GM21381 (cell line): ENCODE data around the gene PSMA3.

ENCODE experiments used
- ATAC-seq: cut with Tn5 transposase; IDR thresholded peaks from one replicate; pipeline ENCODE4 v1.9.1; 2021; ENCODE audit warnings: mild to moderate bottlenecking, moderate library complexity; ENCODE audit not compliant: unreplicated experiment

The PSMA3 gene

DNA sequence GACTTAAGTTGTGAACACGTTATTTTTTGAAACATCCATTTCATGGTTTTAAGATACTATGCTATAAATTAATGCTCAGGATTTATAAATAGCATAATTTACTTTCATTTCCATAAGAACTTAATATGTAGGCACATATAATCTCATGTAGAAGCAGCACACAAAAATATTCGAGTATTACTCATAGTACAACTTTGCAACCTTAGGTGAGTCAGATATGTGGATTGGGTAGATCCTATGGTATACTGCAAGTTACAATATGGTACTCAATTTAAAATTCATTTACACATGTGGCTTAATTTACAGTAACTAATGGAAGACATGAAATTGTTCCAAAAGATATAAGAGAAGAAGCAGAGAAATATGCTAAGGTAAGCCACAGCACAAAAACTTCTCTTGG is 26.0 kb downstream of the PSMA3 start:
- ATAC-seq = no peak

DNA sequence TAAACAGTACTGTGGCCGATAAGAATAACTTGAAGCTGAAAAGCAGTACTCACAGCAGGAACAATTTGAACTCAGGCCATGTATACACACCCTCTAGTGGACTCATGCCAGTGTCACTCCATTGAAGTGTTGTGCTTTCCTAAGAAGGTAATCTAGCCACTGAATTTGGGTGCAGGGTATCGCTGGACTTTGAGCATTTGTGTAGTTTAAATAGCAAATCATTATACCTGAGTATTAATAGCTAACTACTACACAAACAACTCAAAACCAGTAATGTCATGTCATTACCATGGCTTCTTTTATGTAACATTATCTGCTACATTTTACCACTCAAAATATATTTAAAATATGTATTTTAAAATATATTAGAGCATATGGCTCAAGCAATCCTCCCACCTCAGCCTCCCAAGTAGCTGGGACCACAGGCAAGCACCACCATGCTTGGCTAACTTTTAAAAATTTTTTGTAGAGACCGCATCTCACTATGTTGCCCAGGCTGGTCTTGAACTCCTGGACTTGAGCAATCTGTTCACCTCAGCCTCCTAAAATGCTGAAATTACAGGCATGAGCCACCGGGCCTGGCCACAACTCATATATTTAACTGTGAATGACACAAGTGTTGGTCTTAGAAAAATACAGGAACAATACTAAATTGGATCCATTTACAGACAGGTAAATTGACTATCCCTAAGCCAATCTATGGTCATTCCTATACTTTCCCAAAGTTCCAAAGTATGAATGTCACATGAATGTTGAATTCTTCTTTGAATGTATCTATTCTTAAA is 28.1 kb downstream of the PSMA3 start:
- no peak for ATAC-seq

DNA sequence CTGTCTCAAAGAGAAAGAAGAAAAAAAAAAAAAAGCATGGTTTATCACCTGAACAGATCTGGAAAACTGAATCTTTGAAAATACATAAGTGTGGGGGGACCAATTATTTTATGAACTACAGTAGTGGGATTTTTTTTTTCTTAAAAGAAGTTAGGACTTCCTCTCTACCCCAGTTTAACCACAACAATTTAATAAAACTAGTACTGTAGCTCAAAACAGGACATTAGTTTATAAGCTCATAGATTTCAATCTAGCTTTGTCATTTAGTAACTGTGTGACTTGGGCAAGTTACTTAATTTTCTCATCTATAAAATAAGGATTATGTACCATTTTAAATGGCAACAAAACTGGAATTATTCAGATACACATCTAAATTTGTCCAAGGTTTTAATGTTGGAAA is 30.2 kb downstream of the PSMA3 start:
- no peak for ATAC-seq

DNA sequence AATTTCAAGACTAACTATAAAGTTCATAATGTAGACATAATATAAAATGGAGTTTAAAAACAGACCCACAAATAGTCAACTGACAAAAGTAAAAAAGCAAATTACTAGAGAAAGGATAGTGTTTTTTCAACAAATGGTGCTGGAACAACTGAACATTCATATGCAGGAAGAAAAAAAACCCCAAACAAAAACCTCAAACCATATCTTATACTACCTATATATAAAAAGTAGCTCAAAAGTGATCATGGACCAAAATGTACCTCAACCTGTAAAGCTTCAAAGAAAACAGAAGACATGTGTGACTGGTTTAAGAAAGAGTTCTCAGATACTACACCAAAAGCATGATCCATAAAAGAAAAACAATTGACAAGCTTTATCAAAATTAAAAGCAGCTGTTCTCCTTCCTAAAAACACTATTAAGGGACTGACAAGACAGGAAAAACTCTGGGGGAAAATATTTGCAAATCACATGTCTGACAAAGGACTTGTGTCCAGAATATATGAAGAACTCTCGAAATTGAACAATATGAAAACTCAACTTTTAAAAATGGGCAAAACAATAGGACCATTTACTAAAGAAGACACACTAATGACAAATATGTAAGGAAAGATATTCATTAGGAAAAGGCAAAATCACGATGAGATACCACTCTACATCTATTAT is 31.0 kb downstream of the PSMA3 start:
- no peak for ATAC-seq

DNA sequence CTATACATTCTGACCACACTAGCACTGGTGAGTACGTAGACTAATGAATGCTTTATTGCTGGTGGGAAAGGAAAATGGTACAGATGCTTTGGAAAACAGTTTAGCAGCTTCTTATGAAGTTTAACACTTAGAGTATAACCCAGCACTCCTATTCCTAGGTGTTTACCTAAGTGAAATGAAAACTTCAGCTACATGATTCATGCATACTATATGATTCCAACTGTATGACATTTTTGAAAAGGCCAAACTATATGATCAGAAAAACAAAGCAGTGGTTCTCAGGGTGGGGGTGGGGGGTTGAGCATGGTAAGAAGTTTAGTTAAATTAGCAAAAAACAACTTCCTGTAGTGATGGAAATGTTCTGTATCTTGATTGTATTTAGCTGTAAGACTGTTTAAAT is 31.6 kb downstream of the PSMA3 start:
- ATAC-seq = no peak

DNA sequence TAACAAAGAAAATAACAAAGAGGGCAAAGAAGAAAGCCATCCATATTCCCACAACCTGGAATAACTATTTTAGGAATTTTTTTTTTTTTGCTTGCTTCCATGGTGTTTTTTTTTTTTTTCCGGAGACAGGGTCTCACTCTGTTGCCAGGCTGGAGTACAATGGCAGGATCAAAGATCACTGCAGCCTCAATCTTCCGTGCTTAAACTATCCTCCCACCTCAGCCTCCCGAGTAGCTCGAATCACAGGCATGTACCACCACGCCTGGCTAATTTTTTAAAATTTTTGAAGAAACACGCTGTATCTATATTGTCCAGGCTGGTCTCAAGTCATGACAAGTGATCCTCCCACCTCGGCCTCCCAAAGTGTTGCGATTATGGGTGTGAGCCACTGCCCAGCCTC is 33.5 kb downstream of the PSMA3 start:
- ATAC-seq = no peak

DNA sequence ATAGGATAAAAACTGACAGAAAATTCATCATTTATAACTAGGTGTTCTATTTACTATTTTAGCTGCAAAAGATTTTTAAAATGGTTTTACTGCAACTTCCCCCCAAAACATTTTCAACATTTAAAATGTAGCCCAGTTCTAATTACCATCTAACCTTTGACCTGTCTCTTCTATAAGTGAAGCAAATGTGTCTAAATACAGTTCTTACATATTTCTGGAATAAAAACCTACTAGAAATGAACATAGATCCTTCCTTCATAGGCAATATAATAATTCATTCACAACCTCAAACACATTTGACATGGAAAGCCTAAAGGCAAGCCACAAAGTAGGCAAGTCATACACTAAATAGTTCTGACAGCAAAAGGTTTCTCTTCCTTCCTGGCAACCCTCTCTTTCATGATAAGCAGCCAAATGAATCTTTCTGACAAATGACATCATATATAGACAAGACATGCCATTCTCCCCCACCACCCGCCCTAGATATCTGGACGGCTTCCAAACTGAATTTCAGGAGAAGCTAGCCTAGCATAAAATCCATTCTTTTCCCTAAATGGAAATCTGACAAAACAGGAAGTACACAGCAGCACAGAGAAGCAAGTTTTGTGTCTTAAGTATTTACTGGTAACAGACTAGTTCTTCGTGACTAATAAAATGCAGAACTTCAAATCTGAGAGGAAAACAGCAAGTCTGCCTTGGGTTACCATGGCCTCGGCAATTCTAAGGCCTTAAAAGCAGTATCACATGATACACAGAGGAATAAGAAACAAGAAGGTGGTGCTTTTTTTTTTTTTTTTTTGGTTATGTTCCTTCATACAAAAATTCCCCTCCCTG is 36.5 kb downstream of the PSMA3 start:
- ATAC-seq = peak; percentile 49

DNA sequence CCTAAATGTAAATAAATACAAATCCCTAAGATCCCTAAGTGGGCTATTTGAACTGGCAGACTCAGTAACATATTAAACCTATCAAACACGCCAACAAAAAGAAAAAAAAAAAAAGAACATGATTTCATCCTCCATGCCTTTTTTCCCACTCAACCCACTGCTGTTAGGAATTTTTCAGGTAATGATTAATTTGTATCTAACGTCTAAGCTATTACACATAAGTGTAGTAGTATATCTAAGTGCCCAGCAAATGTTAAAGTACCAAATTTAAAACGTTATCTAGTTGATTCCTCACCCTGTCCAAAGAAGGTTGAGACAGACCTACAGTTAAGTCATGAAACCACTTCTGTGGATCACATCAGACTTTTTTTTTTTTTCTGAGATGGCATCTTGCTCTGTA is 37.3 kb downstream of the PSMA3 start:
- ATAC-seq = no peak

DNA sequence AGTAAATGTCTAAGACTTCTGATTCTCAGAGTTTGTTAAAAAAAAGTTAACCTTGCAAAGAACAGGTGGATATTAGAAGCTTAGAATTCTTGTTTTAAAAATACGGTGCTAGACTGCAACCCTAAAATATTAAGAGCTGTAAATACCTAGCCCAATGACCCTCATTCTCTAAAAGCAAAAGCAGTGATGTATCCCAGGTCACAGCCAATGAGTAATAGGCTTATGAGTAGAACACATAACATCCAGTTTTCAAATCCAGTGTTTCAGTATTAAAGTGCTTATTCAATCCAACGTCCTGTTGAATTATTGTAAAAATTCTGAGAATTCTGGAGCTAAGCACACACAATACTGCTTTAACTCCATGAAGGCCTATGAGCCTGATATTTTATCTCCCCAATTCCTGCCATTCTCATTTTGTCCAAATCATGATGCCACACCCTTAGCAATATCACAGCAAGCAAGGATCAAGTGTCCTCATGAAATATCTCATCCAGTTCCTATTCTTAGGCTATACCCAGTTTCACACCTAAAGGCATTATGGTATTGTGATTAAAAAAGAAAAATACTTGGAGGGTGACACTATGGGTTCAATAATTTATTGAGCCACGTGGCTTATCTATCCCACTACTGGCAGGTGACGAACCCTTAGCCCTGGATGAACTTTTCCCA is 38.4 kb downstream of the PSMA3 start:
- no peak for ATAC-seq

DNA sequence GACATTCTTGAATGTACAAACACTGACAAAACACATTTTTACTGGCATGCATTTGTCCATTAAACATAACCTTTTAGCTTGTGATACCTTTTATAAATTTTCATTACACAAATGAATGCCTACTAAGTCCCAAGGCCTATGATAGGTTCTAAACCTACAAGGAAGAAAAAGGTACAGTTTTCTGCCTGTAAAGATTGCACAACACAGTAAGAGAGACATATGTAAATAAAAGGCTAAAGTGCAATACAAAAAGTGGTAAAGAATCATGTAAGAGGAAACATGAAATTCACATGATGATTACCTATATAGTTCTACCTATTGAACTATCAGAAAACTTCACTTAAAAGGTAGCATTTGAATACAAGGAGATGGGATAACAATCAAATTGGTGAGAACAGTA is 39.1 kb downstream of the PSMA3 start:
- no peak for ATAC-seq

DNA sequence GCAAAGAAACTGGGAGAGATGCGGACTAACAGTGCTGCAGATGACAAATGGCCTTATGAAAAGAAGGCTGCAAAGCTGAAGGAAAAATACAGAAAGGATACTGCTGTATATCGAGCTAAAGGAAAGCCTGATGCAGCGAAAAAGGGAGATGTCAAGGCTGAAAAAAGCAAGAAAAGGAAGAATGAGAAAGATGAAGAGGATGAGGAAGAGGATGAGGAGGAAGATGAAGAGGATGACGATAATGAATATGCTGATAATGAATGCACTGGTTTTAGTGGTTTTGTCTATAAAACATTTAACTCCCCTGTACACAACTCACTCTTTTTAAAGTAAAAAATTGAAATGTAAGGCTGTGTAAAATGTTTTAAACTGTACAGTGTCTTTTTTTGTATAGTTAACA is 40.5 kb downstream of the PSMA3 start:
- ATAC-seq = no peak

DNA sequence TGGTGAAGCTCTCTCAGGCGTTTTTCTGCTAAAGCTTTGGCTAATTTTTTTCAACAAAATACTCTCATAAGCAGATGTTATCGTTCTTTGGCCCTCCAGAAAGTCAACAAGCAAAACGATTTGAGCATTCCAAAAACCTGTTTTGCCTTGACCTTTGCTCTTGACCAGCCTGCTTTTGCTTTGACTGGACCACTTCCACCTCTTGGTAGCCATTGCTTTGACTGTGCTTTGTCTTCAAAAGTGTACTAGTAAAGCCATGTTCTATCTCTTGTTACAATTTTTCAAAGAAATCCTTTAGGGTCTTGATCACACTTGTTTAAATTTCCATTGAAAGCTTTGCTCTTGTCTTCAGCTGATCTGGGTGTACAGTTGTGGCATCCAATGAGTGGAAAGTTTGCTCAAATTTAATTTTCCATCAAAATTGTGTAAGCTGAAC is 43.0 kb downstream of the PSMA3 start:
- ATAC-seq = no peak

DNA sequence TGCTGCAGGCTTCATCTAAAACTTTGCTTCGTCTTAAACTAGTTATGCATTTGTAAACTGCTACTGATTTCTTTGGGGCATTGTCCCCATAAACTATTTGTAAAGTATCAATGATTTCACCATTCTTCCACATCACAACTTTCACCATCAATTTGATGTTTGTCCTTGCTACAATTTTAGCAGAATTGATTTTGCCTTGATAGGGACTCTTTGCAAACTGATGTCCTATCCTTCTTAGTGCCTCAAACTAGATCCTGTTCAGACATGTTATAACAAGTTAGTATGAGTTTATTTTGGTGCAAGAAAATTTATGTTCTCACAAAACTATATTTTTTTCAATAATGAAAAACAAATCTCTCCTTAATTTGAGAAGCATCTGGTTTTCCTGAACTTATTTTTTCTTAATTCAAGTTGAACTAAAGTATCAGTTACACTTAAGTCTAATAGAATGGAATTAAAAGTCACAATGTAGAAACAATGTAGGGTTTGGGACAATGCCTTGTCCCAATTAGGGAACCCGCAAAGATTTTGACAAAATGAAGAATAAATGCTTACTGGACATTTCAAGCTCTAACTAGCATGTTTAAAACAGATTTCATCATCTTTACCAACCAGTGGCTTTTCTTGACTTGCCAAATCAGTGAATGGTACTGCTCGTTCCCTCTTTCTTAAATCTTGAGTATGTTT is 43.6 kb downstream of the PSMA3 start:
- ATAC-seq = no peak

DNA sequence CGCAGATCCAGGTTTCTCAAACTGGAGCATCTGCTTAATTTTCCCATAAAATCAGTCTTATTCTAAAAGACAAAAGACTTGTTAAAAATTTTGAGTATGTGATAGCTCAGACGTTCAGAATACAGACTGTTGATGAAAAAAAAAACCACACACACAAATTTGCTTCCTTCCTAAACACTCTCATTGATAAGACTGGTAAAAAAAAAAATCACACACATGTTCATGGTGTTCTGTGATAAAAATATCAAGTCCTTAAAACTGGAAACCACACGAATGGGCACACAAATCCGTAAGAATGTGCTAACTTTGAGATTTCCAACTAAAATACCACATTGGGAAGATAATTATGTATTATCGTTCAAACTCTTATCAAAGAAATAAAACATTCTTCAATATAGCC is 47.0 kb downstream of the PSMA3 start:
- no peak for ATAC-seq

DNA sequence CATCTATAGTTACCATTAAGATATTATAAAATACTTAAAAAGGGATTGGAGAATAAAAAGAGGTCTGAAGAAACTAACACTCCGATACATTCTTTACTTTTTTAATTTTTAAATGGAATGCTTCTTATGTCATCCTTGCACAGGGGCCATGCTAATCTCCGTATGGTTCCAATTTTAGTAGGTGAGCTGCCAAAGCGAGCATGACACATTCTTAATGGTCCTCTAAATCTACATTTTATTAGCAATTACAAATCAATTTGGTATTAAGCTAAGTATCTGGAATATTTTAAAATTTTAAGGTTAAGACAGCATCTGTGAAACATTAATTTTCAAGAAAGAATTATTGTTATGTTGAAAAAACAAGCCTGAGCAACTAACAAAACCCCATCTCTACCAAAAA is 47.5 kb downstream of the PSMA3 start:
- ATAC-seq = no peak

DNA sequence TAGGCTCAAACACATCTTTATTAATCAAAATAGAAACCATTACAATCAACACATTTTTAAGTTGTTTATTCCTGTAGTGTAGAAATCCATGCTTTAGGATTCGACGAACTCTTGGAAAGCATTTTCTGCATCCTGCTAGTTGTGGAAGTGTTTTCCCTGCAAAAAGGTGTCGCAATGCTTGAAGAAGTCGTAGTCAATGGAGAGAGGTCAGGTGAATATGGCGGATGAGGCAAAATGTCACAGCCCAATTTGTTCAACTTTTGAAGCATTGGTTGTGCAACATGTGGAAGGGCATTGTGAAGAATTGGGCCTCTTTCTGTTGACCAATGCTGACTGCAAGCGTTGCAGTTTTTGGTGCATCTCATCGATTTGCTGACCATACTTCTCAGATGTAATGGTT is 49.6 kb downstream of the PSMA3 start:
- ATAC-seq = no peak

DNA sequence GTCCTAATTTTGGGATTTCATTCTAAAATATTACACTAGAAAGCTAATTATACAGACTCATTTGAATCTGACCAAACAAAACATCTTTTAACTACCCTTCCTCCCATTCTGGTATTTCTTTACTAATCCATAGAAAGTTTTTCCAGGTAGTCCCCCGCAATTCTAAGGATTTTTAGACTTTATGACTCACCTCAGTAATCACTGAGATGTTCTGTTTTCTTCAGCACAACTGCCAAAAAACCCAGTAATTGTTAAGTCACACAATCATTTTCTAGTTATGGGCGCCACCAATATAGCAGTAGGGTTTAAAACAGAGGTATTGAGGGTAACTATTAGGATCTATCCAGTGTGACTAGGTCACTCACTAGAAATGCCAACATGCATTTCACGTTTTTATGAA is 52.1 kb downstream of the PSMA3 start:
- ATAC-seq = no peak

DNA sequence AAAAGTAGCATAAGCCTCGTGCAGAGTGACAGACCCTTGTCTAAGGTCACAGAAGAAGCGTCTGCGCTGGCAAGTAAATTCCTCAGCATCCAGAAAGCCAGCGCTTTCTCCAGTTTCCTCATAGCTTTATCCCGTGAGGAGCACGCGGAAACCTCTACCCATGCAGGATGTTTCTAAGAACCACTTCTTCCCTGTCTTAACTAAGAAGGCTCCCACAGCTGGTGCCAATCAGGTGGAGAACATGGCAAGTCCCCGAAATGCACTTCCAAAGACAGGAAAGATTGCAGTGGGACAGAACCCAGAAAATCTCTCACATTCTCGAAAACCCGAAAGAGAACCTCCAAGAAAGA is 52.7 kb downstream of the PSMA3 start:
- peak; percentile 2 for ATAC-seq

DNA sequence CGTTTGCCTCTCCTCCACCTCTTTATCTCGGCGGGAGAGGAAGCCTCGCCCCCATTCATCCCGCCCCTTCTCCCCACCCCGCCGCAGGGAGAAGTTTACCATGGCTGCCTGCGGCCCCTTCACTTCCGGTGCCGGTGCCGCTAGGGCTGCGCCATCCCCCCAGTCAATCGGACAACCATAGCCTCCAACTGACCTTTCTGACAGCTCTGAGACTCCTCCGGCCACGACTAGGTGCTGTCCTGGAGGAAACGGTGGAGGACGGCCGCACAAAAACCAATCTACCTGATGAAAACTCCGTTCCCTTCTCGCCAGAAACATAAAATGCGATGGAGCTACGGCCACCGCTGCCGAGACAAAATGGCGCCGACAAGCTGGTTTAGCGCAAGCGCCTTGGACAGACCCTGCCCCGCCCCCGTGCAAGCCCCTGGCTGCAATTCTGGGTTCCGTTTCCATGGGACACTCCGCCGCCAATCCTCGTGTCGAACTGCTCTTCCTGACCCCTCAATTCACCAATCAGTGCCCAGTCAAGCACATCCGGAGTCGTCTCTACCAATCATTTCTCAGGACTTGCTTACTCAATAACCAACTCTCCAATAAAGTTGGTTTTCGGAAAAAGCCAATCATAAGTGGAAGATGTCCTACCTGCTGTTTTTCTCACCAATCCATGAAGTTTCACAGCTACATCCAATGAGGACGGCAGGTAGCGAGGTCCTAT is 53.3 kb downstream of the PSMA3 start:
- peak; percentile 80 for ATAC-seq
